Hematopoietic multipotent progenitor cell (in vitro differentiated cells): ENCODE results near the gene STAG2. TPM values are rescaled to one million over a fixed set of nuclear protein-coding genes. Genes with fewer than 3 reads are reported as not detected.

Experiments
- total RNA-seq: library from RNA; depleted of rRNA; stranded (reverse); fragments of >200 nt; gene quantifications from one replicate; pipeline ENCODE4 v1.2.3, GENCODE V29; 2012

Gene STAG2
- total RNA-seq, 1 donor: 39.6 TPM

Other genes starting within 250 kb of the STAG2 start
- gene THOC2, start 228.7 kb upstream of the STAG2 start, total RNA-seq: 35.8 TPM
- 11.0 TPM for gene XIAP, start 101.7 kb upstream of the STAG2 start, total RNA-seq